Progenitor cell of endocrine pancreas (in vitro differentiated cells): ENCODE data around the gene DGLUCY. TPM values are rescaled to one million over a fixed set of nuclear protein-coding genes. Genes with fewer than 3 reads are reported as not detected.

ENCODE experiments used
- DNase-seq: peaks from one replicate; pipeline ENCODE4 v3.0.0; 2021; ENCODE audit warnings: low spot score; ENCODE audit not compliant: unreplicated experiment
- H3K27ac Mint-ChIP-seq: 2 replicates; pipeline ENCODE4 v1.8.0; 2021; ENCODE audit warnings: mild to moderate bottlenecking, moderate library complexity, mixed read lengths
- H3K27me3 Mint-ChIP-seq: 2 replicates; pipeline ENCODE4 v1.8.0; 2021; ENCODE audit warnings: mixed read lengths
- H3K36me3 Mint-ChIP-seq: 2 replicates; pipeline ENCODE4 v1.8.0; 2022; ENCODE audit warnings: mixed read lengths; ENCODE audit not compliant: insufficient read depth
- H3K4me1 Mint-ChIP-seq: 2 replicates; pipeline ENCODE4 v1.8.0; 2021; ENCODE audit warnings: low read depth, mixed read lengths
- H3K4me3 Mint-ChIP-seq: 2 replicates; pipeline ENCODE4 v1.8.0; 2021; ENCODE audit warnings: low read depth, mild to moderate bottlenecking, moderate library complexity, mixed read lengths
- H3K9me3 Mint-ChIP-seq: 2 replicates; pipeline ENCODE4 v1.8.0; 2021; ENCODE audit warnings: low read depth, mixed read lengths
- CTCF ChIP-seq: fragments of 200-600 bp; sonication (generic); IDR thresholded peaks from one replicate; pipeline ENCODE4 v1.5.0; 2021; ENCODE audit warnings: antibody characterized with exemption, mild to moderate bottlenecking; ENCODE audit not compliant: unreplicated experiment
- total RNA-seq: library from RNA; stranded (reverse); gene quantifications from 2 replicates; pipeline ENCODE4 v1.2.1, GENCODE V29; 2021

The DGLUCY gene
- total RNA-seq, 1 donor from 2014 or later, result 83.3 TPM

- Mint-ChIP-seq H3K9me3 (no peaks in the 10 kb centered on the region), H3K4me3 (no peak overlapping the region), H3K27ac (no peak overlapping the region), H3K4me1 (peaks cover 17% of the 10 kb centered on the region), H3K36me3 (no peaks in the 10 kb centered on the region), H3K27me3 (no peaks in the 10 kb centered on the region)
- TF ChIP-seq CTCF, result no peak
- no peak for DNase-seq
Measured at GRCh38 chr14:91108941-91109611, 4.8 kb upstream of the DGLUCY start.

DNA sequence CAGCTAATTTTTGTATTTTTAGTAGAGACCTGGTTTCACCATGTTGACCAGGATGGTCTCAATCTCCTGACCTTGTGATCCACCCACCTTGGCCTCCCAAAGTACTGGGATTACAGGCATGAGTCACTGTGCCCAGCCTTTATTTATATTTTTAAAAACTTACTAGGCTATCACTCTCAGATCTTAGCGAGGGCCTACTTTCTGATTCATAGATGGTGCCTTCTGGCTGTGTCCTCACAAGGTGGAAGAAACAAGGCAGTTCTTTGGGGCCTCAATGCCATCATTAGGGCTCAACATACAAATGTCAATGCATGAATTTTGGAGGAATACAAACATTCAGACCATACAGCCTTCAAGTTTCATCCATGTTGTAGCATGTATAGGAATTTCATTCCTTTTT lies 2.4 kb upstream of the DGLUCY start:
- Mint-ChIP-seq H3K9me3 (no peaks in the 10 kb centered on the region), H3K27me3 (no peaks in the 10 kb centered on the region), H3K4me3 (no peak overlapping the region), H3K36me3 (peaks cover 2% of the 10 kb centered on the region), H3K27ac (no peak overlapping the region), H3K4me1 (peaks cover 35% of the 10 kb centered on the region)
- DNase-seq, result no peak
- TF ChIP-seq CTCF, result no peak

- Mint-ChIP-seq H3K27ac (no peak overlapping the region), H3K27me3 (no peaks in the 10 kb centered on the region), H3K9me3 (no peaks in the 10 kb centered on the region), H3K4me3 (no peak overlapping the region), H3K4me1 (peaks cover 40% of the 10 kb centered on the region), H3K36me3 (peaks cover 2% of the 10 kb centered on the region)
- TF ChIP-seq CTCF, result no peak
- DNase-seq, result no peak
Measured at GRCh38 chr14:91112194-91112593, 1.7 kb upstream of the DGLUCY start.

DNA sequence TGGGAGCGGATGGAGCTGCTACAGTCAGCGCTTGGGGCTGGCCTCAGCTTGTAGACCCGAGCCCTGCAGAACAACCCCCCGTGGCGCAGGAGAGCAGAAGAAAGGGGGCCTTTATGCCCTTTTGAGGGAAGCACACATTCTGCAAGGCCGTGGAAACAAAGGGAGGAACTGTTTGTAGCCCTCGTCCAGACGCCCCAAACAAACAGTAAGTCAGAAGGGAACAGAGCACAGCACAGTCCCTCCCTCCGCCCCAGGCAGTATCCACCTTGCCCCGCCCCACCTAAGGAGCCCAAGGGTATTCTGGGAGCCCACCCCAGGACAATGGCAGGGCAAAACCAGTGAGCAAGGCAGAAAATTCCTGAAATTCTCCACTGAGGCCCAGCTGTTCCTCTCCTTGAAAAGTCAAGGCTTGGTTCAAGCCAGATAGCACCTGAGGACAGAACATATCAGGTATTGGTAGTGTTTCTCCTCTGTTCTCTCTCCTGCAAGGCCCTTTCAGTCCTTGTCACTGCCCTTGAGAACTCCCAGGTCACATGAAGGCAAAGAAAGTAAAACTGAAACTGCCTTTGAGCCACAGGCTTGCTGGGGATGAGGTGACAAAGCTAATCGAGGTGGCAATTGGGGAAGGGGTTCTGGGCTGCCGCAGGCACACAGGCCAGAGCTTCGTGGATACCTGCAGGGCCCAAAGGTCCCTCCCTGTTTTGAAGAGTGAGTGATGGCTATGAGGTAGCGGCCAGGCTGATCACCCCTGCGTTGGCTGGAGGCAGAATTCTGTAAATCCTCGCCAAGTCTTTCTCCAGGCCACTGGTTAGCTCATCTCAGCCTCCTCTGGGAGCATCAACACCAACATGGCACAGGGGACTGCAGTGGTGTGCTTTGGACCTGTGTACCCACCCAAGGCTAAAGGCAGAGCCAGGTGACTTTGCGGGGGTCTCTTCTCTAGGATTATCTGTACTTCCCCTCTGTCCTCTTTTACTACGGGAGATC lies 499 bp downstream of the DGLUCY start:
- Mint-ChIP-seq H3K4me3 (peak overlapping the region; percentile 77), H3K9me3 (no peaks in the 10 kb centered on the region), H3K27me3 (no peaks in the 10 kb centered on the region), H3K27ac (peak overlapping the region; percentile 99), H3K36me3 (peaks cover 15% of the 10 kb centered on the region), H3K4me1 (peaks cover 45% of the 10 kb centered on the region)
- peak; percentile 59 for DNase-seq
- no peak for TF ChIP-seq CTCF

DNA sequence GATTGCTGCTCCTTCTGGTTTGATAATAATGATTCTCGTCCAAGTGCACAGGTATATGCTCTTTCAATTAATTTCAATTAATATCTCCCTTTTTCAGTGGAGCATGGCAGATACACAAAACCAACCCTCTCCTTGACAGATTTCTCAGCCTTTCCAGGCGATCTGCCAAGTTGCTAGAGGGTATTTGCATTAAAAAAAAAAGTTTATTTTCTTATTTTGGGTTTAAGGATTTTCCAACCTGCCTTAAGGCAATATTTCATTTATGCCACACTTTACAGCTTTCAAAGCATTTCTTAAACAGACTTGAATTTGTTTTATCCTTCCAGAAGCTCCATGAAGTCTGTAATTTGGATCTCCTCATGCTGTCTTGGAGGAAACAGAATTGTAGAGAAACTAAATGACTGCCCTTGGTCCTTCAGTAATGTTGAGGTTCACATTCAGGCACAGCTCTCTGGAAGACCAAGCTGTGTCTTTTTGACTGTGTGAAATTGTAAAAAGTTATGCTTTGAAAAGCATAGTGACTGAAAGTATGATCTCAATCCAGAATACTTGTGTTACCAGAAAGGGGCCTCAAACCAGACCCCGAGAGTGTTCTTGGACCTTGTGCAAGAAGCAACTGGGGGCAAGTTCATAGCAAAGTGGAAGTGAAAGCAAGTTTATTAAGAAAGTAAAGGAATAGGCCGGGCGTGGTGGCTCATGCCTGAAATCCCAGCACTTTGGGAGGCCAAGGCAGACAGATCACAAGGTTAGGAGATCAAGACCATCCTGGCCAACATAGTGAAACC lies 2.3 kb downstream of the DGLUCY start:
- H3K27me3 Mint-ChIP-seq, result no peaks in the 10 kb centered on the region
- H3K36me3 Mint-ChIP-seq, result peaks cover 21% of the 10 kb centered on the region

More for the DNA sequence above, 2.3 kb downstream of the DGLUCY start:
- H3K4me1 Mint-ChIP-seq, result peaks cover 41% of the 10 kb centered on the region
- no peak for DNase-seq
- H3K9me3 Mint-ChIP-seq, result no peaks in the 10 kb centered on the region
- no peak overlapping the region for H3K27ac Mint-ChIP-seq
- no peak overlapping the region for H3K4me3 Mint-ChIP-seq
- TF ChIP-seq CTCF, result no peak
